ENCODE results near the gene INTS11. TPM values are rescaled to one million over a fixed set of nuclear protein-coding genes. Genes with fewer than 3 reads are reported as not detected.

Gene INTS11
- total and polyA plus RNA-seq, 2 donors from 2014 or later, result 73.6 to 100 TPM

GRCh38 chr1:1282998-1283397 lies 41.5 kb downstream of the INTS11 start:
- H3K9ac ChIP-seq (ENCODE audit: low read length in 3 of 3), result no peak overlapping the region
- no peaks in the 10 kb centered on the region for H3K27me3 ChIP-seq (ENCODE audit: control insufficient read depth, insufficient read depth, low read length)
- DNase-seq (no peak), FAIRE-seq (no peak)
- intact Hi-C loops (cut with DNase I), result no loop called here
- H3K27ac ChIP-seq (ENCODE audit: low read depth in 2 of 2, low read length in 2 of 2), result no peak overlapping the region
- no peaks in the 10 kb centered on the region for H3K9me3 ChIP-seq (ENCODE audit: control insufficient read depth in 2 of 3, insufficient read depth in 1 of 3, low read length in 3 of 3)
- TF ChIP-seq CTCF (IDR thresholded peaks at IDR 0.05; ENCODE audit: borderline replicate concordance, extremely low read depth, insufficient read depth), result no peak
- H3K36me3 ChIP-seq (ENCODE audit: control insufficient read depth in 2 of 3, insufficient read depth in 3 of 3, low read length in 3 of 3), result no peaks in the 10 kb centered on the region
- H3K4me1 ChIP-seq (ENCODE audit: control insufficient read depth in 2 of 3, insufficient read depth in 2 of 3, low read depth in 1 of 3, low read length in 3 of 3), result peaks cover 0 to 13% (median 6%) of the 10 kb centered on the region in 3 donors
- H3K4me3 ChIP-seq (ENCODE audit: low read length in 3 of 3), result no peak overlapping the region

GRCh38 chr1:1281533-1282321 lies 42.7 kb downstream of the INTS11 start:
- peak overlapping the region in 1 of 2 donors; percentile 57 for H3K27ac ChIP-seq (ENCODE audit: low read depth in 2 of 2, low read length in 2 of 2)
- intact Hi-C loops (cut with DNase I), result no loop called here
- no peak overlapping the region for H3K4me3 ChIP-seq (ENCODE audit: low read length in 3 of 3)
- peak overlapping the region in 1 of 3 donors; percentile 46 for H3K9ac ChIP-seq (ENCODE audit: low read length in 3 of 3)
- H3K36me3 ChIP-seq (ENCODE audit: control insufficient read depth in 2 of 3, insufficient read depth in 3 of 3, low read length in 3 of 3), result no peaks in the 10 kb centered on the region
- H3K9me3 ChIP-seq (ENCODE audit: control insufficient read depth in 2 of 3, insufficient read depth in 1 of 3, low read length in 3 of 3), result no peaks in the 10 kb centered on the region
- TF ChIP-seq CTCF (IDR thresholded peaks at IDR 0.05; ENCODE audit: borderline replicate concordance, extremely low read depth, insufficient read depth), result no peak
- H3K27me3 ChIP-seq (ENCODE audit: control insufficient read depth, insufficient read depth, low read length), result no peaks in the 10 kb centered on the region
- peak in 2 of 5 donors; percentile 53 to 92 for DNase-seq
- H3K4me1 ChIP-seq (ENCODE audit: control insufficient read depth in 2 of 3, insufficient read depth in 2 of 3, low read depth in 1 of 3, low read length in 3 of 3), result peaks cover 0 to 13% (median 6%) of the 10 kb centered on the region in 3 donors
- FAIRE-seq, result no peak

GRCh38 chr1:1280782-1281481 lies 43.5 kb downstream of the INTS11 start:
- H3K9ac ChIP-seq (ENCODE audit: low read length in 3 of 3), result no peak overlapping the region
- H3K9me3 ChIP-seq (ENCODE audit: control insufficient read depth in 2 of 3, insufficient read depth in 1 of 3, low read length in 3 of 3), result no peaks in the 10 kb centered on the region
- no peak overlapping the region for H3K4me3 ChIP-seq (ENCODE audit: low read length in 3 of 3)
- no peak for FAIRE-seq
- H3K27me3 ChIP-seq (ENCODE audit: control insufficient read depth, insufficient read depth, low read length), result no peaks in the 10 kb centered on the region
- intact Hi-C loops (cut with DNase I), result no loop called here
- no peaks in the 10 kb centered on the region for H3K36me3 ChIP-seq (ENCODE audit: control insufficient read depth in 2 of 3, insufficient read depth in 3 of 3, low read length in 3 of 3)
- peak in 1 of 5 donors; percentile 63 for DNase-seq
- H3K4me1 ChIP-seq (ENCODE audit: control insufficient read depth in 2 of 3, insufficient read depth in 2 of 3, low read depth in 1 of 3, low read length in 3 of 3), result peaks cover 0 to 13% (median 6%) of the 10 kb centered on the region in 3 donors
- peak overlapping the region in 1 of 2 donors; percentile 57 for H3K27ac ChIP-seq (ENCODE audit: low read depth in 2 of 2, low read length in 2 of 2)
- no peak for TF ChIP-seq CTCF (IDR thresholded peaks at IDR 0.05; ENCODE audit: borderline replicate concordance, extremely low read depth, insufficient read depth)
